ENCODE data around the gene KRT17.
"Not testable (repeated sequence)": the region's sequence is repeated elsewhere in the genome, so short reads cannot be mapped to it uniquely, and the experiment has no call there.

The KRT17 gene

DNA sequence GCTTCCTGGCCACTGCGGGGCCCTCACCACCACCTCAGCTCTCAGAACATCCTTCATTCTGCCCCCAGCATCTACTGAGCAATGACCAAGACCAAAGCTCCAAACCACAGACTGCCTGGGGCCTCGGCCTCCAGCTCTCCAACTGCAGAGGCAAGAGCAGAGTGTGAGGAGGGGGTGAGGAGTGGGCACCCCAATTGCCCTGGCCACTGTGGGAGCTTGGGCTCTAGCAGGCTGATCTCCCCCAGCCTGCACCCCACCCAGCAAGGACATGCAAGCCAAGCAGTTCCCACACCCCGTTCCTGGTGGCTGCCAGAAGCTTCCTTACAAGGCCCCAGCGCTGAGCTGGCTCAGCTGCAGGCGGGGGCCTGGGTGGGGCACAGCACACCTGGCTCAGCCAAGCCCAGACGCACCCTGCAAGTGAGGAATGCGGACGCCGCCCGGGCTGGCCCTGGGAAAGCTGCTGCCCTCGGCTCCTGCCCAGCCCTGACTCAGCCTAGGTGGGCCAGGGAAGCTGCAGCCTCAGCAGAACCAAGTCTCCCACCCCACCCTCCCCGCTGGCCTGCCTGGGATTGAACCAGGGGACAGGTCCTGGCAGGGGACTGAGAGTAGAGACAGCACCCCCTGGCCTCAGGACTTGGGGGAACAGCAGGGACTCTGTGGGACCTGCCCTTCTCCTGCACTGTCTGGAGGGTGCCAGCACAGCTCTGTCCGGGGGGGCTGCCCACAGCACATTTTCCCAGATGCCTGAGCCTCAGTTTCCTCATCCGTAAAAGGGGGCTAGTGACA, 29.7 kb upstream of the KRT17 start:
- no peak for DNase-seq

DNA sequence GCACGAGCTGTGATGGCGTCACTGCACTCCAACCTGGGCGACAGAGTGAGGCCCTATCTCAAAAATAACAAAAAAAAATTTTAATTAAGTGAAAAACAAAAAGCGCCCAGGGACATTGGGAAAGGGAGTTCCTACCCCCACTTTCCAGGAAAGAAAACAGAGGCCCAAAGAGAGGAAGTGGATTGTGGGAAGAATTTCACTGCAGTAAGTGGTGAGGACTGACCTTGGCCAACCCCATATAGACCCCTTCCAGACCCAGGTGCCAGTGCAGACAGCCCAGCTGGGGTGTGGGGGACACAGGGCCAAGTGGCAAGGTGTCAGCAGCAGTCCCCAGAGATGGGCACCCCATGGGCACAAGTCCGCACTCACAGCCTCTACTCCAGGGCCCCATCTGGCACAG, 29.0 kb upstream of the KRT17 start:
- no peak for DNase-seq

DNA sequence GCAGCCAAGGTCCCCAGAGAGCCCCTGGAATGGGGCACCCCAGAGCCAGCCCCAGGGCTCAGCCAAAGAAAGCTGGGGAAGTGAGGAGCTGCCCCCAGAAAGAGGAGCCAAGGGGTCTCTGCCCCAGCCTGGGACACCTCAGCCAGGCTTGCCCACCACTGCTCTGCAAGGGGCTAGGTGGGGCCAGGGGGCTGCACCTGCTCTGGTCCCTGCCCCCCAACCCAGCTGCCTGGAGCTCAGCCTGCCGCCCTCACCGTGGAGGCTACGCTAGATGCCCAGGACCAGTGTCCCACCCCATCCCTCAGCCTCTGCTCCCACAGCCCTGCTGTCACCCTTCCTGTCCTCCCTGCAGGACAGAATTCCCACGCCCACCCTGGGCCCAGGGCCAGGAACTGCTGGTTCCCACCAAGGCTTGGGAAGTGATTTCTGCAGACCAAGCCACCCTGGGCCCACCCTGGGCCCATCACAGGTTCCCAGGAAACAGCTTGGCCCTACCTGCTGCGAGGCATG, 28.1 kb upstream of the KRT17 start:
- no peak for DNase-seq

DNA sequence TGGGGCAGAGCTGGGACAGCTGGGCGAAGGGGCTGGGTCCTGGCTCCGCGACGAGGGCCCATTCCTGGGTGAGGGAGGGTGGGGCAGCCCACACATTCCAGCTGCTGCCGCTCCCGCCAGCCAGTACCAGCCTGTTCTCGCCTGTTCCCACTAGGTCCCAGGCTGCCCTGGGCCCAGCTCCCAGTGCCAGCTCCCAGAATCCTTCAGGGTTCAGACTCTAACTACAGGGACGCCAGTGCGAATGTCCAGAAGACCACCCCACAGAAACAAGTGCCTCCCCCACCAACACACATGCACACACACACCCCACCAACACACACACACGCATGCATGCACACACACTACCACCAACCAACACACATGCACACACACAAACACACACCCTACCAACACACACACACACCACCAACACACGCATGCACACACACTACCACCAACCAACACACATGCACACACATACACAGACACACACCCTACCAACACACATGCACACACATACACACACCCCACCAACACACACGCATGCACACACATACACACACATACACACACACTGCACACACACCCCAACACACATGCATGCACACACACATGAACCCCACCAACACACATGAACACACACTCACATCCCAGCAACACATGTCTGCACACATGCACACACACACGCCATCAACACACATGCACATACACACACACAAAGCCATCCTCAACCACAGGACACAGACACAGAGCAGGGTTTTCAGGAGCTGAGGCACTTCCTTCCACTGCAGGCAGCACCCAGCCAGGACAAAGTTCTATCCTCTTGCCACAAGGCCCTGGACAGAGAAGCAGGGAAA, 27.5 kb upstream of the KRT17 start:
- no peak for DNase-seq

DNA sequence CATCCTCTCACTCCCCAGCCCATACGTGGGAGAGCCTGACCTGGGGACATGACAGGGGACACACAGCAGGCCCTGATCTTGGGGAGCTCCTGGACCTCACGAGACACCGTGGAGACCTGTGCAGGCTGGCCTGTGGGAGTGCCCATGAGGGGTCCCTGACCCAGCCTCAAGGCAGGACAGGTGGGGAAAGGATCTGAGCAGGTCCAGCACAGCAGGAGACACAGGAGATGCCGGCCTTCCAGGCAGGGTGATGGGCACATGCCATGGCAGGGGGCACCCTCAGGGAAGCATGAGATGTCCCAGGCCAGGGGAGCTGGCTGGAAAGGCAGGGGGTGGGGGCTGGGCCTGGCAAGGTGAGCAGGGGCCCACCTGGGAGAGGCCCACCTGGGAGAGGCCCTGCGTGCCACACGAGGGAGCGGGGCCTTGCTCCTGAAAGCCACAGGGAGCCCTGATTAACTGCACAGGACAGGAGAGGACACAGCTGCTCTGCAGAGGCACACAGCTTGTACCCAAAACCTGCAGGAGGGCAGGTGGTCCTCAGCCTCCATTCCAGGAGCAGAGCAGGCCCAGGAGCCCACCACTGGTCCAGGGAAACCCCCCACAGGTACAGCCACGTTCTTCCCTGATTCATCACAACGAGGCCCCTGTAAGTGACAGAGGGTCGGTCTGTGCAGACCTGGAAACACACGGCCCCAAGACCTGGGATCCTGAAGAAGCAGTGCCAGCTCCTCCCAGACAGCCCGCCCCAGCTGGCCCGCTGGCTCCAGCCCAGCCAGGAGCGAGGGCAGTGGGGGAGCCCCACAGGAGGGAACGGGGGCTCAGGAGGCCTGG, 26.6 kb upstream of the KRT17 start:
- no peak for DNase-seq

DNA sequence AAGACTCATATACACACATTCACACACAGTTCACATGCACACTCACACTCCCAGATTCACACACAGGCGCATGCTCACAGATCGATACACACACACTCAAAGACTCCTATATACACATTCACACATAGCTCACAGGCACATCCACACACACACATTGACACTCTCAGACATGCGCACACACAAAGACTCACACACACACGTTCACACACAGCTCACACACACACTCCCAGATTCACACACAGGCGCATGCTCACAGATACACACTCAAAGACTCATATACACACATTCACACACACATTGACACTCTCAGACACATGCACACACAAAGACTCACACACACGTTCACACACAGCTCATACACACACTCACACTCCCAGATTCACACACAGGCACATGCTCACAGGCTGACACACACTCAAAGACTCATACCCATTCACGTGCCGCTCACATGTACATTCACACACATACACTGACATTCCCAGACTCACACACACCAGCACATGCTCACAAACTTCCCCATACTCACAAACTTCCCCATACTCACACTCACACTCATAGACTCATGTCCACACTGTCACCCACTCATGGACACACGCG, 25.6 kb upstream of the KRT17 start:
- no peak for DNase-seq

DNA sequence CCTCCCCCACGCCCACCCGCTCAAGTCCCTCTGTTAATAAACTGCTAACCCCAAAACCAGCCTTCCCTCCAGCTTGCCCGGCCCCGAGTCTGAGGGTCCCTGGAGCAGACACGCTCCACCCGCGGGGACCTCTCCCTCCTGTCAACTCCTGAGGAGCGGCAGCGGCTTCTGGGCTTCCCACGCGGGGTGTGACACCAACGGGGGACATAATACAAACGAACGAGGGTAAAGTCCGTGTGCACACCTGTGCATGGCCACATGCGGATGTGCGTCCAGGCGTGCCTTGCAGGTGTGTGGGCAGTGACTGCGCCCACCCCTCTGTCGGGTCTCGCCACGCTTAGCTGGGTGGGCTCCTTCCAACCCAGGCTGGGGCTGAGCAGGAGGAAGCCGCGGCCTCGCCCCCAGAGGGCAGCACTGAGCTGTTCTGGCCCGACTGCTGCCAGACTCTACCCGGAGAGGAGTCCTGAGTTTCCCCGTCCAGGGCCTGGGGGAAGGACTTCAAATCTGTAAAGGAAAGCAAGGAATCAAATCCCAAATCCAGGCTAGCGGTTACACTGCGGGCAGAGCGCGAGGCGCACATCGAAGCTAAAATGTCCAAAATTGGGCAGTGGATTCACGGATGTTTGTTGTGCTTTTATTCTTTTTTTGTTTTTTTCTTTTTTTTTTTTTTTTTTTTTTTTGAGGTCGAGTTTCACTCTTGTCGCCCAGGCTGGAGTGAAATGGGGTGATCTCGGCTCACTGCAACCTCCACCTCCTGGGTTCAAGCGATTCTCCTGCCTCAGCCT, 24.2 kb upstream of the KRT17 start:
- peak; percentile 71 for DNase-seq

DNA sequence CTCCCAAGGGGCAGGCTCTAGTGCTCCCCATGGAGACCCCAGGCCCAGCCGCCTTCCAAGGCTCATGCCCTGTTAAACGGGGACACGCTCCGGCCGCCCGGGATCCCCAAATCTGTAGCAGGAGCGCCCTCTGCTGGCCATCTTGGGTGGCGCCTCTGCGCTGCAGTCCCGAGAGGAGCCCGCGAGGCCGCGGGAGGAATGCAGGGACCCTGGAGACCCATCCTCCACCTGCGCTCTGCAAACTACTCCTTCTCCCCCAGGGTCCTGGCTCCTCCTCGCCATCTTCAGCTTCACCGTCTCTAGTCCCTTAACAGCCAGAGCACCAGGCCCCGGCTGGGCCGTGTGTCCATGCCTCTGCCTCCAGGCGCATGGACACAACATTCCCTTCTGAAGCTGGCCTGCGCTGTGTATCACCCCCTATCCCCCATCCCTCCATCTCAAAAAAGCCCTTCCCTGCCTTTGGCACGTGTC, 23.6 kb upstream of the KRT17 start:
- DNase-seq, result peak; percentile 79

DNA sequence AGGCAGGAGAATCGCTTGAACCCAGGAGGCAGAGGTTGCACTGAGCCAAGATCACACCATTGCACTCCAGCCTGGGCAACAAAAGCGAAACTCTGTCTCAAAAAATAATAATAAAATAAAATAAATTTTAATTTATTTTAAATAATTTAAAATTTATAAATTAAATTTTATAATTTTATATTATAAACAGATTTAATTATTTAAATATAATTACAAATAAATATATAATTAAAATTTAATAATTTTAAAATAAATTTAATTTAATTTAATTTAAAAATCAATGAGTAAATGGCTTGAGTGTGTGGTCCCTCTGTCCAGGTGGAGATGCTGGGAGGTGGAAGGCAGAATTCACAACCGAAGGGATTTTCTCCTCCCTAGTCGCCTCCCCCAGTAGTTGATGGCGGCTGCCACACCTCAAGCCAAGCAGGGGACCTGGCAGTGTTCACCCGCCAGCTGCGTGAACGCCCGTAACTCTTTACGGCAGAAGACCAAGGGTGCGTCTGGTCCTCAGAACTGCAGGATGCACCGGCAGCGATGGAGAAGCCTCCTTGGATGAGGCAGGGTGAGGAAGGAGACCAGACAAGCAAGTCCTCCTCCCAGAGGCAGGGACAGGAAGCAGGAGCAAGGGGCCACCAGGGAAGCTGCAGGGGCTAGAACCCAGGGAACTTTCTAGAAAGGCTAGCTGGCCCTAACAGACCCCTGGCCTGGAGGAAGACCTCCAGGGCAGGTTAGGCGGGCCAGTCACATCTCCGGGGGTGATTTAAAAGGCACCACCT, 22.9 kb upstream of the KRT17 start:
- DNase-seq, result no peak

DNA sequence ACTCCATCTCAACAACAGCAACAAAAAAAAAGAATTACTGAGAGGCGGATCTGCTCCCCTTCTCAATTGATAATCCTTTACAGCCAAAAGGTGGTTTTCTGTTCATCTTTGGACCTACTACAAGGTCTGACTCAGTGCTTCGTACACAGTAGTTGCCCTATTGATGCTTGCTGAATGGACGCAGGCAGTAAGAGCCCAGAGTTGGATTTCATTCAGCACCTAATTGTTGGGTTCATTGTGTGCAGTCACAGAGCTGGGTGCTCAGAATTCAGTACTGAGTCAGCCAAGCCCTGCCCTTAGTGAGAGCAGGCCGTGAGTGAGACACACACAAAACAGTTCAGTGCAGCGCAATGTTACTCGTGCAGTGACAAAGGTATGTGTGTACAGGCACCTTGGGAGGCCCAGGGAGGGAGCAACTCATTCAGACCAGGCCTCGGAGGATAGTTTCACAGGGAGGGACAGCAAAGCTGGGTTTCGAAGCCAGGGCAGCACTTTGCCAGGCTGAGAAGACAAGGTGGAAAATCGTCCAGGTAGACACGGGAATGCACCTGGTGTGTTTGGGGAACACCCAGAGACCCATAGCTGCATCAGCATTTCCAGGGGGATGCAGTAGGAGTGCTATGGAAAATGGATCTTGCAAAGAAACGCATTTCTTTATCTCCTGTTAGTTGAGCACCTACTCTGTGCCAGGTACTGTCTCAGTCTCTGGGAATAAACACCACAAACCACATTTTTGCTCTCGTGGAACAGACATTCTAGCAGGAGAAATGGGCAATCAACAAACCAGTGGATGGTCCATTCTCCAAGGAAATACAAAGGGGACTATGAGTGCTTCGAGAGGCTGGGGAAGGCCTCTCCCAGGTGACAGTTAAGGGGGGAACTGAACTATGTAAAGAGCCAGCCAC, 18.1 kb upstream of the KRT17 start:
- no peak for DNase-seq

DNA sequence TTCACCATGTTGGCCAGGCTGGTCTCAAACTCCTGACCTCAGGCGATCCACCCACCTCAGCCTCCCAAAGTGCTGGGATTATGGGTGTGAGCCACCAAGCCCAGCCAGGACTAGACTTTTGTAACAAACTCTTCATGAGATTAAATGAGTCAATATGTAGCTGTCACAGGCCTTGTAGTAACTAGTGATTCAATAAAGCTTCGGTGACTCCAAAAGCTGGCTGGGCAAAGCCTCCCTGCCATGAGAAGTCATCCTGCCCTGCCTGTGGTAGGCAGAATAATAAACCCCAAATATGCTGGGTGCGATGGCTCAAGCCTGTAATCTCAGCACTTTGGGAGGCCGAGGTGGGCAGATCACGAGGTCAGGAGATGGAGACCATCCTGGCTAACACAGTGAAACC, 16.2 kb upstream of the KRT17 start:
- DNase-seq, result not testable (repeated sequence)

DNA sequence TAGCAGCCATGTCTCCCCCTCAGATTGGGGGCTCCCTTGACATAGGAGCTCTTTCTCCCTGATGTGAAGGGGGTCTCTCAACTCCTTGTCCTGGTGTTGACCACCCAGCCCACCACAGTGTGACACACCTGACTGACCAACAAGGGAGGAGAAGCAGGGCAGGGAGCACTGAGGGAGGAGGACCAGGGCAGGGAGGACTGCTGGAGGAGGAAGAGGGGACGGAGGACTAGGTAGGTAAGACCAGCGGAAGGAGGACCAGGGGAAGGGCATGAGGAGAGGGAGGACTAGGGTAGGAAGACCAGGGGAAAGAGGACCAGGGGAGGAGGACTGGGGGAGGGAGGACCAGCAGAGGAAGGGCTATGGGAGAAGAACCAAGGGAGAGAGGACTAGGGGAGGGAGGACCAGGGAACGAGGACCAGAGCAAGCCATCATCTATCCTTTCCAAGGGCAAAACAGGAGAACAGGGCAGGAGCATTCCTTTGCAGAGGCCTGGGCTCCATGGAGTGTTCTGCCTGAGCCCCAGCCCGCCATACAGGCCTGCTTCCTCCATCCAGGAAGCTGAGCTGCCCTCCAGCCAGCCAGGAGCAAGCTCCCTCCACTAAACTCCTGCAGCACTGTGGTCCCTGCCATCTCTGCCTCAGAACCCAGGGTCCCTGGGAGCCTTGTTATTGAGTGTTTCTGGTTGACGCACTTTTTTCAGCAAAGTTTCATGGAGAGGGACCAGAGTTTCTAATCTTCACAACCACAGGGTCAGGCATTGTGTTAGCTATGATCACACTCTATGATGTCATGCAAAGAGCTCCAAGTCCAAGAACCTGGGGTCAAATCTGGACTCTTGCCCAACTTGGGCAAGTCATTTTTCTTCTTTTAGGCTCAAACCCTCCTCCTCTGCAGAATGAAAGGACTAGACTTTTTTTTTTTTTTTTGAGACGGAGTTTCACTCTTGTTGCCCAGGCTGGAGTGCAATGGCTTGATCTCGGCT, 15.4 kb upstream of the KRT17 start:
- no peak for DNase-seq

DNA sequence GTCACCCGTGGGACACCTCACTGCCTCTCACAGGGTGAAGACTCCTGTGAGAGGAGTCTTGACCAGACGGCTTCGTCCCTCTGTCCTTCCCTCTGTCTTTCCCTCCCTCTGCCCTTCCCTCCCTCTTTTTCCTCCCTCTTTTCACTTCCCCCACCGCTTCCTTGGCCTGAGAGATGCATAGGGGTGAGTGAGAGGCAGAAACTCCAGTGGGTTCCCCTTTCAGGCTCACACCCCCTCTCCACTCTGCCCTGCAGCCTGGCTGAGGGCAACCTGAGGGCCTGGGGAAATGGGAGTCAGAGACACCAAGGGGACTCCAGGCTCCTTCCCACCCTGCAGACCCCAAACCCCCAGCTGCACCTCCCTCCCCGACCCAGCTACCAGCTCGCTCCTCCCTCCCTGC, 14.6 kb upstream of the KRT17 start:
- DNase-seq, result no peak

DNA sequence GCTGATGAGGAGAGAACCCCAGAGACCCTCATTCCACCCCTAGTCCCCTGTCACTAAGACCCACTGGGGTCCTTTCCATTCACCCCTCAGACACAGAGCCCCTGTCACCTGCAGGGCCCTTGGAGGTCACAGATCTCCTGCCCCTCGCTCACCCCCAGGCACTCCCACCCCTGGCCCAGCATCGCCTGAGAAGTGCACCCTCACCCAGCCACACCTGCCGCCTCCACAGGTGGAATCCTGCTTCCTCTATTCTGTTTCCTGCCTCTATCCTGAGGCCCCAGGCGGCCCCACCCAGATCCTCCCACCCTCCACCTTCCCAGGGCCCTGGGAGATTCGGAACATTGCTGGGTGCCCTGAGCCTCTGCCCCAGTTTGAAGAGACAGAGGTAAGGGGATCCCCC, 13.8 kb upstream of the KRT17 start:
- DNase-seq, result no peak

DNA sequence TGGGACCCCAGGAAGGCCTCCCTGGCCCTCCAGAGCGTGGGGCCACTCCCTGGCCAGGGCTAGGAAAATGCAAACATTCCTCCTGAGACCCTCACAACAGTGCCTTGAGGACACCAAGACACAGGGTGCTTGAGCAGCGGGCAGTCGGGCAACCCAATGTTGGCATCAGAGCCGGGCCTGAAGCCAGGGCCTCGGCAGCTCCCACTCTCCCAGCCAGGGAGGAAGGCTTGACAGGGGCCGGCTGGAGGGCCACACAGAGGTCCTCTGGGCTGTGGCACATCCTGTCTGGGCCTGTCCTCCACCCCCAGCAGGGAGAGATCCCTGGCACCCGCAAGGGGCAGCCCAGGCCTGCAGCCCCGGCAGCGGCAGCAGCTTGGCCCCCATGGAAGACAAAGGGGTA, 12.3 kb upstream of the KRT17 start:
- DNase-seq, result no peak

DNA sequence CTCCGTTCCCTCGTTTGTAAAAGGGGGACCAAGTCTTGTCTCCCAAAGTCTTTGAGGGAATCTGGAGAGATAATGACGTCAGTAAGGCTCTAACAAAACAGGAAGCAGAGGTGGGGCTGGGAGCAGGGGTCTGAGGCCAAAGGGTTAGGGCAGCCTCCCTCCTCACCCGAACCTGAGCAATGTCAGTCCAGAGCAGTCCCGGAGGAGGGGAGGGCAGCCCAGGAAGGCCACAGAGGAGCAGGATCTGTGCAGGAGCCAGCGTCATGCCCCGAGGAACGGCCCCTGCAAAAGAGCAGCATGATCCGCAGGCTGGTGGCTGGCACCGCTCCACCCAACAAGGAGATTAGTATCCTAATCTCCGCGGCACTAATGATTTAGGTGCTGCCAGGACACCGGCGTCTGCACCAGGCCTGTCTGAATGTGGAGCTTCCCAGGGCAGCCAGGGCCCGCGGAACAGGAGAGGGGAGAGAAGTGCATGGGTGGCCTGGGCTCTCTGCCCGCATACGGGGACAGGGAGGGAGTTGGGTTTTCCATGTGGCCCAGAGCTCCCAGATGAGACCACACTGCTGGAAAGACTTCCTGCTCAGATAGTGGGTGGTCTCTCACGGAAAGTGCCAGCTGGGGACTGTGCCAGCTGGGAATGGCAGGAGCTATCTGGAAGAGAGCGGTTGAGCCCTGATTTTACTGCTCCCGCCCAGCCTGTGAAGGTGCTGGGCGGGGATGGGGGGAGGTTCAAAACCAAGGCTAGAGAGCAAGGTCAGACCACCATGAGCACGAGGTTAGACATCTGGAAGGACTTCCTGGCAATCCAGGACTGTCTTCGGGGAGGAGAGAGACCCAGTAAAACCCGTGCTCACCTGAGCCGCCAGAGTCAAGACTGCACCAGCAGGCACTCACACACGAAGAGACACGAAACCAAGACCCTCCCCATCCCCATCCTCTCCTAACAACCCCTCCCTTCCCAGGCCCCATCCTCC, 11.0 kb upstream of the KRT17 start:
- no peak for DNase-seq

DNA sequence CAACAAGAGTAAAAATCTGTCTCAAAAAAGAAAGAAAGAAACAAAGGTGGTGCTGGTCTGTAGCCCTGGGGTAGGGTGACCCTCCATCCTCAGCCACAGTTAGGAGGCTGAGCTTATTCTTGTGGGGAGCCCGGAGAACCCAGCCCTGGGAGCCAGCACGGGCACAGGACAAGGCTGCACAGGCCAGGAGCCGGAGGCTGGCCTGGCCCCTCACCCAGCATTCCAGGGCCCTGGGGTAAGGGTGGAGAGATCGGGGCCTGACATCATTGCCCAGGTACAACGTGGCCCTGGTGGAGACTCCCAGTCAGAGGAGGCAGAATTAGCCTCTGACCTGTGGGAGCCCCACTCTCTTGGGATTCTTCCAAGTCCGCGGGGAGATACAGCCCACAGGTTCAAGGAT, 10.3 kb upstream of the KRT17 start:
- no peak for DNase-seq

All from activated CD4-positive, alpha-beta T cell treated with anti-CD3 and anti-CD28 coated beads for 1 hour (primary cell).